ENCODE measurements around the gene IFRD2. TPM values are rescaled to one million over a fixed set of nuclear protein-coding genes. Genes with fewer than 3 reads are reported as not detected.

The IFRD2 gene
- total RNA-seq, 3 donors from 2014 or later: 50.4 to 82.3 (median 72.7) TPM

- peak overlapping the region; percentile 94 to 100 for H3K27ac ChIP-seq
- H3K36me3 ChIP-seq: no peaks in the 10 kb centered on the region
- TF ChIP-seq POLR2A (IDR thresholded peaks at IDR 0.05): no peak
- no peak for TF ChIP-seq POLR2AphosphoS5 (IDR thresholded peaks at IDR 0.05)
- no peak for TF ChIP-seq CTCF (IDR thresholded peaks at IDR 0.05)
- H3K9me3 ChIP-seq: no peaks in the 10 kb centered on the region
- H3K4me1 ChIP-seq: peaks cover 21 to 51% of the 10 kb centered on the region in 2 donors
- no peak for DNase-seq (ENCODE audit: low spot score in 2 of 2)
- intact Hi-C loops (cut with DNase I; ENCODE audit: low total_unique reads): no loop called here
- no peak overlapping the region for H3K4me3 ChIP-seq
- no peaks in the 10 kb centered on the region for H3K27me3 ChIP-seq
Measured at GRCh38 chr3:50266017-50266416, 26.2 kb downstream of the IFRD2 start.

- no peaks in the 10 kb centered on the region for H3K36me3 ChIP-seq
- TF ChIP-seq CTCF (IDR thresholded peaks at IDR 0.05) (no peak), POLR2AphosphoS5 (IDR thresholded peaks at IDR 0.05) (no peak), POLR2A (IDR thresholded peaks at IDR 0.05) (no peak)
- H3K27me3 ChIP-seq: no peaks in the 10 kb centered on the region
- DNase-seq (ENCODE audit: low spot score in 2 of 2): no peak
- no peaks in the 10 kb centered on the region for H3K9me3 ChIP-seq
- intact Hi-C loops (cut with DNase I; ENCODE audit: low total_unique reads): no loop called here
- H3K4me3 ChIP-seq: no peak overlapping the region
- peak overlapping the region; percentile 94 to 100 for H3K27ac ChIP-seq
- peaks cover 25 to 55% of the 10 kb centered on the region in 2 donors for H3K4me1 ChIP-seq
Measured at GRCh38 chr3:50265571-50265970, 26.7 kb downstream of the IFRD2 start.

- intact Hi-C loops (cut with DNase I; ENCODE audit: low total_unique reads): no loop called here
- TF ChIP-seq POLR2AphosphoS5 (IDR thresholded peaks at IDR 0.05) (no peak), CTCF (IDR thresholded peaks at IDR 0.05) (no peak), POLR2A (IDR thresholded peaks at IDR 0.05) (no peak)
- Histone ChIP-seq H3K4me1 (peaks cover 24 to 56% of the 10 kb centered on the region in 2 donors), H3K27ac (peak overlapping the region; percentile 94 to 100), H3K9me3 (no peaks in the 10 kb centered on the region), H3K4me3 (peak overlapping the region in 1 of 3 donors; percentile 7), H3K36me3 (no peaks in the 10 kb centered on the region), H3K27me3 (no peaks in the 10 kb centered on the region)
- no peak for DNase-seq (ENCODE audit: low spot score in 2 of 2)
Measured at GRCh38 chr3:50264964-50265485, 27.2 kb downstream of the IFRD2 start.

- intact Hi-C loops (cut with DNase I; ENCODE audit: low total_unique reads): no loop called here
- H3K27me3 ChIP-seq: no peaks in the 10 kb centered on the region
- H3K36me3 ChIP-seq: no peaks in the 10 kb centered on the region
- DNase-seq (ENCODE audit: low spot score in 2 of 2): peak in 1 of 2 donors; percentile 93
- H3K4me1 ChIP-seq: peaks cover 23 to 51% of the 10 kb centered on the region in 2 donors
- peak overlapping the region; percentile 94 to 100 for H3K27ac ChIP-seq
- TF ChIP-seq POLR2A (IDR thresholded peaks at IDR 0.05) (no peak), CTCF (IDR thresholded peaks at IDR 0.05) (peak in 1 of 3 donors; percentile 13), POLR2AphosphoS5 (IDR thresholded peaks at IDR 0.05) (peak in 2 of 3 donors; percentile 47)
- peak overlapping the region in 1 of 3 donors; percentile 7 for H3K4me3 ChIP-seq
- no peaks in the 10 kb centered on the region for H3K9me3 ChIP-seq
Measured at GRCh38 chr3:50264383-50264963, 27.8 kb downstream of the IFRD2 start.
